NOMO-1 treated with dmso at 0.1 percent for 144 hours (cell line): ENCODE data around the gene TARP.
"Not testable (repeated sequence)": the region's sequence is repeated elsewhere in the genome, so short reads cannot be mapped to it uniquely, and the experiment has no call there.

Experiments used
- DNase-seq: peaks from one replicate; lab custom pipeline; 2025; ENCODE audit not compliant: unreplicated experiment; lab: John Stamatoyannopoulos, UW

Gene TARP

DNA sequence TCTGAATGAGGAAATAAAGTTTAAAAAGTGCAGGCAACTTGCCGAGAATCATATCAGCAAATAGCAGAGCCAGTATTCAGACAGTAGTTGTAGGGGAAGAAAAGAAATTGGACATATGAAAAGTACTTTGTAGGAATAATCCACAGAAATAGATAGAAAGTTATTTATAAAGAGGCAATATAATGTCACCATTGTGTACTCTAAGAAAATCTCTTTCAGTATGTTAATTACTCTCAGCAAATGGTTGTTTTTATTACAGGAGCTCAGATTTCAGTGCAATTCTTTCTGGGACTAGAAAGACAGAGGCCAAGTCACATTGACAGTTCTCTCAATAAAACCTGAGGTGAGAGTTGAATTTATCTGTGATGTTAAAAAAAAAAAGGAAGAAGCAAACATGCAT, 10.2 kb downstream of the TARP start:
- not testable (repeated sequence) for DNase-seq

DNA sequence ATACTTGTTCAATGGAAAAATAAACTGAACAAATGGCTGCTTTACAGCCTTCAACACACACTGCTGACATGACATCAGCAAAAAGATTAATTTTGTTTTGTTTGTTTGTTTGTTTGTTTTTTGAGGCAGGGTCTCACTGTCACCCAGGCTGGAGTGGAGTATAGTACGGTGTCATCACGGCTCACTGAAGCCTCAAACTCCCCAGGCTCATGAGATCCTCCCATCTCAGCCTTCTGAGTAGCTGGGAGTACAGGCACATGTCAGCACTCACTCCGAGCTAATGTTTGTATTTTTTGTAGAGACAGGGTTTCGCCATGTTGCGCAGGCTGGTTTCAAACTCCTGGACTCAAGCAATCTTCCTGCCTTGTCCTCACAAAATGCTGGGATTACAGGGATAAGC, 10.9 kb downstream of the TARP start:
- no peak for DNase-seq

DNA sequence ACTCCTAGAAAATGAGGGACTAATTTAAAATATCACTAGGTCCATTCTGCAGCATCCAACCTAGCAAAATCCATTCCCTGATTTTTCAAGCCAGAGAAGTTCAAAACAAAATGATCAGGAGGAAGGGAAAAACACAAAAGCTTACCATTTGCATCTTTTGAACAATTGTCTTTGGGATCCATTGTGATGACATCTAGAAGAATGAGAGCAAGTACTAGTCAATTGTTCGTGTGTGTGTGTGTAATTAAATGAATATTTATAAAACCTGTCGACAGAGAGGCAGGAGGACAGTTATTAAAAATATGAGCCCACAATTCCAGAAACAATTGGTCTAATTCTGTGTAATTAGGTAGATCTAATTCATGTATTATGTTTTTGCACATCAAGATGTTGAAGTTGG, 11.4 kb downstream of the TARP start:
- not testable (repeated sequence) for DNase-seq

DNA sequence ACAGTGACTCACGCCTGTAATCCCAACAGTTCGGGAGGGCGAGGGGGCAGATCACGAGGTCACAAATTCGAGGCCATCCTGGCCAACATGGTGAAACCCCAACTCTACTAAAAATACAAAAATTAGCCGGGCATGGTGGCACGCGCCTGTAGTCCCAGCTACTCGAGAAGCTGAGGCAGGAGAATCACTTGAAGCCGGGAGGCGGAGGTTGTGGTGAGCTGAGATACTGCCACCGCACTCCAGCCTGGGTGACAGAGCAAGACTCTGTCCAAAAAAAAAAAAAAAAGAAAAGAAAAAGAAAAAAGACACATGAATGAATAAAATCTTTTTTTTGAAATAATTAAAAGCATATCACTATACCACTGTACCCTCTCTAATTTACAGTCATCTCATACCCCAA, 11.8 kb downstream of the TARP start:
- DNase-seq = not testable (repeated sequence)

DNA sequence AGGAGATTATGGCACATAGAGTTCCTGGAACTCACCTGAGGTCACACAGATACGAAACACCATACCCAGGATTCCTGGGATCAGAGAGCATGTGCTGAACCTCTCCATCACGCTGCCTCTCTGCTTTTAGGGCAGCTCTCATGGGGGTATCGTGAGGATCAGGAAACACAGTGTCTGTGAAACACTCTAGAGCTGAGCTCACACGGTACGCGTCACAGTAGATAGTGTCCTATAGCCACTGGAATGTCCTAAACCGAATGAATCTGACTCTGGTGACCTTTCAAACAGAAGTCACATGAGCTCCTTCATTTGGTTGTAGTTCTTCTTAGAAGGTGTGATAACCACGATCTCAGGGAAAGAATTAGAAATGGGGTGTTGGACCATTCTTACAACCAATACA, 14.3 kb downstream of the TARP start:
- DNase-seq = not testable (repeated sequence)

DNA sequence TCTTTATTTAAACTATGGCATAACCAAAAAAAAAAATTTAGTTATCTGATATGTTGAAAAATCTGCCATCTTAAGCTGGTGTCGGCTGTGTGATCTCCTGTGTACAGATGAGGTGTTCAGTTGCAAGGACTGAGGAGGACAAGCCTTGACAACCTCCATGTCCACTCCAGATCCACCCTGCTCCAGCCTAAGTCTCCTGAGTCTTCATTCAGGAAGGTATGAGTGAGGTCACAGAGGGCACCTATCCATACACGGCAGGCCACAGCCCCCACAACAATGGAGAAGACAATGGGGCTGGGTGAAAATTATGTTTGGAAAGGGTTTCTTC, 16.1 kb downstream of the TARP start:
- DNase-seq = no peak

DNA sequence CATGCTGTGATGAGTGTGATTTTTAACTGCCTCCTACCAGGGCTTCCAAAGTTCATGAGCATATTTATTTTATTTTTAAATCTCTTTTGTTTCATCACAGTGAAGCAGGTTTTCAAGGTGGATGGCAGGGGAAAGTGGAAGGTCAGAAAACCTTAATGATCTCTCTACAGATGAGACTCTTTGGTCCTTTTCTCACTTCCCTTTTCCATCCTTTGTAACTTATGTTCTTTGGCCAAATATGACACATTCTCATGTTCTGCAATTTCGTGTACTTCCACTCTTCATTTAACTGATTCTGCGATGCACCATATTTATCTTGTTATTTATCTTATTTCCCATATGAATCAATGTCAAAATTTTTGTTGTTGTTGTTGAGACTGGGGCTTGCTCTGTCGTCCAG, 23.6 kb downstream of the TARP start:
- DNase-seq = not testable (repeated sequence)

DNA sequence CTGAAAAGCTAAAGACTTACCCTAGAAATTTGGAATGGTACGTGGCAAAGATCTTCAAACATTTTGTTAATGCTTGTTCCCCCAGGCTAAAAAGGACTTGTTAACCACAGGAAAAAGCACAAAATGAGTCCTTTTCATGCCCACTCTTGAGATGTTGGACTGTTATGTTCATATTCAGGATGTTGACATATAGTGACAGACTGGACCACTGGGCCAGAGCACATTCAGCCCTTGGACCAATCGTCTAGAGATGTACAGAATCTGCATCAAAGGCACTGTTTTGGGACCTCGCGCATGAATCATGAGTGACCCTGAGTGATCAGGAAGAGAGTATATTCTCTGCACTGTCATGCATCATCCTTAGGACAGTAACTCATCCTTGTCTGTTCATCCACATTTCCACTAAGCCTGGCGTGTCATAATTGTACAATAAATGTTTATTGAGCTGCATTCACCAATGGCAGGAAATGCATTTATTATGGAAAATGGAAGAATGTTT, 25.3 kb downstream of the TARP start:
- DNase-seq = no peak

DNA sequence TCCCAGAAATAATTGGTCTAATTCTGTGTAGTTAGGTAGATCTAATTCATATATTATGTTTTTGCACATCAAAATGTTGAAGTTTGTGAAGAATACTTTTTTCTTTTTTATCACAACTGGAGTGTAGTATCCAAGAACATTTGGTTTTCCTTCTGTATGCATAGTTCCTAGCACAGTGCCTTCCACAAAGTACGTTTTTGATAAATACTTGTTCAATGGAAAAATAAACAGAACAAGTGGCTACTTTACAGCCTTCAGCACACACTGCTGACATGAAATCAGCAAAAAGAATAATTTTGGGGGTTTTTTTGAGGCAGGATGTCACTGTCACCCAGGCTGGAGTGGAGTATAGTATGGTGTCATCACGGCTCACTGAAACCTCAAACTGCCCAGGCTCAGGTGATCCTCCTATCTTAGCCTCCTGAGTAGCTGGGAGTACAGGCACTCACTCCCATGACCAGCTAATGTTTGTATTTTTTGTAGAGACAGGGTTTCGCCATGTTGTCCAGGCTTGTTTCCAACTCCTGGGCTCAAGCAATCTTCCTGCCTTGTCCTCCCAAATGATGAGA, 27.9 kb downstream of the TARP start:
- no peak for DNase-seq

DNA sequence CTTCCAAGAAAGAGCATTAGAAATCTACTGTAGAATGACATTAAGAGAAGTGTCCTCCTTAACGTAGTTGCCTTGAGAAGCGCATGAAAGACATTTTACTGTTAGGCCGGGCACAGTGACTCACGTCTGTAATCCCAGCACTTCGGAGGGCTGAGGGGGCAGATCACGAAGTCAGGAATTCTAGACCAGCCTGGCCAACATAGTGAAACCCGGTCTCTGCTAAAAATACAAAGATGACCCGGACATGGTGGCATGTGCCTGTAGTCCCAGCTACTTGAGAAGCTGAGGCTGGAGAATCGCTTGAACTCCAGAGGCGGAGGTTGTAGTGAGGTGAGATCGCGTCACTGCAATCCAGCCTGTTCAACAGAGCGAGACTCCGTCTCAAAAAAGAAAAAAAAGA, 28.9 kb downstream of the TARP start:
- DNase-seq = no peak

DNA sequence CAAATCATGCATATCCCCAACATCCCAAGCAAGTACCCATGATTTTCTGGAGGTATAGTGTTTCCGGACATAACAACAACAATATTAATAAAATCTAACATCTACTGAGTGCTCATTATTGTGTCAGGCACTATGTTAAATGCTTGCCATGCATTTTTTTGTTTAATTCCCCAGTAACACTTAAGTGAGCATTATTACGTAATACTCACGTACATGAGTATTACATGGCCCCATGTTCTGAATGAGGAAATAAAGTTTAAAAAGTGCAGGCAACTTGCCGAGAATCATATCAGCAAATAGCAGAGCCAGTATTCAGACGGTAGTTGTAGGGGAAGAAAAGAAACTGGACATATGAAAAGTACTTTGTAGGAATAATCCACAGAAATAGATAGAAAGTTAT, 30.1 kb downstream of the TARP start:
- peak; percentile 27 for DNase-seq

DNA sequence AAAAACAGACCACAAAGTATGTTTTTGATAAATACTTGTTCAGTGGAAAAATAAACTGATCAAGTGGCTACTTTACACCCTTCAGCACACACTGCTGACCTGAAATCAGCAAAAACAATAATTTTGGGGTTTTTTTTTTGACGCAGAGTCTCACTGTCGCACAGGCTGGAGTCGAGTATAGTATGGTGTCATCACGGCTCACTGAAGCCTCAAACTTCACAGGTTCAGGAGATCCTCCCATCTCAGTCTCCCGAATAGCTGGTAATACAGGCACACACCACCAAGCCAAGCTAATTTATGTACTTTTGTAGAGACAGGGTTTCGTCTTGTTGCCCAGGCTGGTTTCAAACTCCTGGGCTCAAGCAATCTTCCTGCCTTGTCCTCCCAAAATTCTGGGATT, 30.6 kb downstream of the TARP start:
- no peak for DNase-seq

DNA sequence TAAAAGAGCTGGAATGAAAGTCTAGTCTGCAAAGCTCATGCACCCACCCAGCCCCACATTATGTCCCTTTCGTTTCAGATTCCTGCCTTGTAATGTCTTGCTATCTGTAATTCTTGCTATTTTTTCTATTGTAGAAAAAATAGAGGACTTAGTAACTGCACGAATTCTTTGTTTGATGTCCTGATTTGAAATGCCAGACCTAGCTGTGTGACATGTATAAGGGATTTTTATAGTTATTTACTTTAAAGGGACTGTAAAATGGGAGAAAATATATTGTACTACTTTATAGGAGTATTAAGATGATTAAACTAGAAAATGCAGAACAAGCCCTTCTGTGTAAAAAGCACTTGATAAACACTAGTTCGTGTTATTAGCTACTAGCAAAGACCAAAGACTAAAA, 32.4 kb downstream of the TARP start:
- no peak for DNase-seq

DNA sequence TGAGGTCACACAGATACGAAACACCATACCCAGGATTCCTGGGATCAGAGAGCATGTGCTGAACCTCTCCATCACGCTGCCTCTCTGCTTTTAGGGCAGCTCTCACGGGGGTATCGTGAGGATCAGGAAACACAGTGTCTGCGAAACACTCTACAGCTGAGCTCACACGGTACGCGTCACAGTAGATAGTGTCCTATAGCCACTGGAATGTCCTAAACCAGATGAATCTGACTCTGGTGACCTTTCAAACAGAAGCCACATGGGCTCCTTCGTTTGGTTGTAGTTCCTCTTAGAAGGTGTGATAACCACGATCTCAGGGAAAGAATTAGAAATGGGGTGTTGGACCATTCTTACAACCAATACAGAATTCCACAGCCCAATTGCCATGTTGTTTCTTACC, 34.3 kb downstream of the TARP start:
- DNase-seq = not testable (repeated sequence)

DNA sequence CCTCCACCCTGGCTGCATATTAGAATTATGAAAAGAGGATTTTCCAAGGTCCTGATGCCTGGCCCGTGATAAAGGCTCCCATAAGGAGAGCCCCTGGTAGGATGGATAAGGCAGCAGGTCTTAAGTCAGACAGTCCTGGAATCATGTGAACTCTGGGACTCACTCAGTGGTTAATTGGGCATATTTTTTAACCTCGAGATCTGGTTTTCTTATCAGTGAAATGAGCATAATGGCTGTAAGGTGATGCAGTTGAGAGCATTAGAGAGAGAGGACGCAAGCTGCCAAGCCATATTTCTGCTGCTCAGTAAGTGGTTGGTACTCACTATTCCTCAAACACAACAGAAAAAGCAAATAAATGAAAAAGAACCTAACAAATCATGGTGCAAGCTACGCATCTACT, 37.8 kb downstream of the TARP start:
- no peak for DNase-seq

DNA sequence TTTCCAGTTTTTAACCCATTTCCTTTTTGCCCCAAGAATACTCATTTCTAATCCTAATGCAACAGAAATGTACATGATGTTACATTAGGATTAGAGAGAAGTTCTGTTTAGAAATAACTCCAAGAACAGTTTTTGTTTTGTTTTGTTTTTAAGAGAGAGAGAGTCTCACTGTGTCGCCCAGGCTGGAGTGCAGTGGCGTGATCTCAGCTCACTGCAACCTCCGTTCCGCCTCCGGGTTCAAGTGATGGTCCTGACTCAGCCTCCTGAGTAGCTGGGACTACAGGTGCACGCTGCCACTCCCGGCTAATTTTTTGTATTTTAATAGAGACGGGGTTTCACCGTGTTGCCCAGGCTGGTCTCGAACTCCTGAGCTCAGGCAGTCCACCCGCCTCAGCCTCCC, 38.7 kb downstream of the TARP start:
- DNase-seq = not testable (repeated sequence)

DNA sequence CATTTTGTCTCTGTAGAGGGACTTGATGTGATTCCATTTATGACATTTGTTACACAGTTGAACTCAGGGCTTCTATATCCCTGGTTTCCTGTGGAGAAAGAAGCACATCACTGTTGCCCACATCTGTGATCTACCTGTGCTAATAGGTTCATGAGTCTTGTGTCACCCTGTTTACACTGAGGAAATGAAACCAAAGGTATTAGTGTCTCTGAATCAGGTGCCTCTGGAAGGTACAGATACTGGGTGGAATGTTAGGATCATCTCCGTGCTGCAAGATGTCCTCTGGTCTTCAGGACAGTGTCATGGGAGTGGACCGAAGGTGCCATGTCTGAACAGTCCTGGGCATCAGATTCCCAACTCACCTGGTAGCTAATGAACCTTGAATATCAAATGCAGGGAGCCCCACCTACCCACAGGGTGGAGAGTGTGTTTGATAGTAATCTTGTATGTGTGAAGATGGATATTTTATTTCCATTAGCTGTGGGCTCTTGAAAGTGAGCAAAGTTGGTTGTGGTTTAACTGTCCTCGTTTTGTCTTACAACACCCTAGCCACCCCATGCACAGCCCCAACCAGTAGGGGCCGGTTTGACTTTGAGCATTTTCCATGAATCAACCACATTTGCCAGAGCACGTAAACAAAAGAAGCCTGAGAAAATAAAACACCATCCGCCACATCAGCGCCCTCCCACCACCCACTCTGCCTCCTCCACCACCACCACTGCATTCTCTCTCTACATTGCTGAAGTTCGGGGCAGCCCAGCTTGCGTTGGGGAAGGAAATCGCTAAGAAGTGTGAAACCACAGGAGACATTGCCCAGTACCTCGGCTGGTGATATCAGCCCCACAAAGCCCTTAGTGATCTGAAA, 40.7 kb downstream of the TARP start:
- peak; percentile 85 for DNase-seq

DNA sequence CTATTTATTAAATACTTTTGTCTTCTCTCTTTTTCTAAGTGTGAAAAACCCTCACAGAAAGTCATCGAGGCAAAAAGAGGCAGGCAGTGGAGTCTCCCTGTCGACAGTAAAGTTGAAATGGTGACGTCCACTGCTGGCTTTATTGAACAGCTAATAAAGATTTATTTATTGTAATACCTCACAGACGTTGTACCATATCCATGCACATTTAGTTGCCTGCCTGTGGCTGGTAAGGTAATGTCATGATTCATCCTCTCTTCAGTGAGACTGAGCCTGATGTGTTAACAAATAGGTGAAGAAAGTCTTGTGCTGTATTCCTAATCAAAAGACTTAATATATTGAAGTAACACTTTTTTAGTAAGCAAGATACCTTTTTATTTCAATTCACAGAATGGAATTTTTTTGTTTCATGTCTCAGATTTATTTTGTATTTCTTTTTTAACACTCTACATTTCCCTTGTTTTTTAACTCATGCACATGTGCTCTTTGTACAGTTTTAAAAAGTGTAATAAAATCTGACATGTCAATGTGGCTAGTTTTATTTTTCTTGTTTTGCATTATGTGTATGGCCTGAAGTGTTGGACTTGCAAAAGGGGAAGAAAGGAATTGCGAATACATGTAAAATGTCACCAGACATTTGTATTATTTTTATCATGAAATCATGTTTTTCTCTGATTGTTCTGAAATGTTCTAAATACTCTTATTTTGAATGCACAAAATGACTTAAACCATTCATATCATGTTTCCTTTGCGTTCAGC, 43.4 kb downstream of the TARP start:
- no peak for DNase-seq

DNA sequence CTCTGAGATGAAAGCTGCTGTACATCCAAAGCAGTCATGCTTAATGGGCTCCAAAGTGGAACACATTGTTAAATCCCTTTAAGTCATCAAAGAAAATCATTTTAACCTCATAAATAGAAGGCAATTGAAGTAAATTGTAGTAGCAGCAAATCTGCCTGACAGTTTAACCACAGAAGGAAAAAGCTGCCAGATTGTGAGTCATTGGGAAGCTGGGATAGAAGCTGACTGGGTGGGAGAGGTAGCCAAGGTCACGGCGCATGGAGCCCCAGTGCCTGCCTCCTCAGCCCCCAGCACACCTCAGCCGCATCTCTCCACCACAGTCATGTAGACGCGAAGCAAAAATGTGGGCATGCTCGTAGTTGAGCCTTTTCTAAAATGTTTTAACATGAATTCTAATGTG, 44.0 kb downstream of the TARP start:
- DNase-seq = no peak

DNA sequence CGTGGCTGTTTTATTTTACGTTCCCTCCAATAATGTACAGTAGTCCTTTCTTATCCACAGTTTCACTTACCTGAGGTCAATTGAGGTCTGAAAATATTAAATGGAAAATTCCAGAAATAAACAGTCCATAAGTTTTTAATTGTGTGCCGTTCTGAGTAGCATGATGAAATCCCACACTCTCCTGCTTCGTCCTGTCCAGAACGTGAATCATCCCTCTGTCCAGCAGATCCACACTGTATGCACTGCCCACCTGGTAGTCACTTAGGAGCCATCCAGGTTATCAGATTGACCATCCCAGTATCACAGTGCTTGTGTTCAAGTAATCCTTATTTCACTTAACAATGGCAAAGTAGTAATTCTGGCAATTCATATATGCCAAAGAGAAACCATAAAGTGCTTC, 49.0 kb downstream of the TARP start:
- no peak for DNase-seq

DNA sequence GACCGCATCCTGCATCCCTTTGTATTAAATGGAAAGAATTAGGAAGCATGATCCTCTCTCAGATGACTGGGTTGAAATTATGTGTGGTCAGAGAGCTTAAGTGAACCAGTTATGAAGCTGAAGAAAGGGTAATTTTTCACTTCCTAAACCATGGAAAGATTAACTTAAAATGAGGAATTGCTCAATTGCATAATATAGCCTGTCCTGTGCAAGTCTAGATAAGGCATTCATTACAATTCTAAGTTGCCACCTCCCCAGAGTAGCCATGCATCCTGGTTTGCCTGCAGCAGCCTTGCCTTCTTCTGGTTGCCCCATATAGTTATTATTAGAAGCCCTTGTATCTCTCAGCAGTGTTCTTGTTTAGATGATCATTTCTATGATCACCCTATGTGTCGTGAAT, 50.1 kb downstream of the TARP start:
- DNase-seq = peak; percentile 31

DNA sequence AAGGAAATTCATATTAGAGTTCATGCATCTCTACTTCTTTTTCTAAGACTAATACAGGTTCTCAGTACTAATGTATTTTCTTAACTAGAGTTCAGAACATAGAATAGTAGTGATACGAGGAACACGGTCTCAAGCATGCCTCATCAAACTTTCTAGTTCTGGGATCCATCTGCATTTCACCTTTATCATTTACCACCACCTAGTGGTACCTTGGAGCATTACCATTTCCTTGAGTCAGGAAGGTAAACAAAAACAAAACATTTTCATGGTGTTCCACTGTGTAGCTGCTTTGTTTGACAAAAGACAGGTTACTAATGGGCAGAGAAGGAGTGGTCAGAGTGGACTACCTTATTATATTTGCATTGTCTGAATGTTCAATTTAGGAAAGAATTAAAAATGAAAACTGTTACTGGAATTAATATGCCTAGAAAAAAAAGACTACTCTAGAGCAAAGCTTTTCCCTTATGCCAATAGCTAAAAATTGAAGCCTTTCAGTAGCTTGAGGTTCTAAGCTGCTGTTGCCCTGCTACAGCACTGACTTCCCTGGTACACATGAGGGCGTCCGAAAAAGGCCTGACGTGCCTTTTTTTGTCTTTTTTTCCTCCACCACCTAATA, 50.8 kb downstream of the TARP start:
- peak; percentile 25 for DNase-seq
